ENCODE data around the gene ATF7. TPM values are rescaled to one million over a fixed set of nuclear protein-coding genes. Genes with fewer than 3 reads are reported as not detected.
"Not testable (repeated sequence)": the region's sequence is repeated elsewhere in the genome, so short reads cannot be mapped to it uniquely, and the experiment has no call there.

ATF7 gene
- polyA plus RNA-seq, 2 of the 4 experiments (the other 2 are of a cell fraction), result 22.9 to 38.9 TPM

DNA sequence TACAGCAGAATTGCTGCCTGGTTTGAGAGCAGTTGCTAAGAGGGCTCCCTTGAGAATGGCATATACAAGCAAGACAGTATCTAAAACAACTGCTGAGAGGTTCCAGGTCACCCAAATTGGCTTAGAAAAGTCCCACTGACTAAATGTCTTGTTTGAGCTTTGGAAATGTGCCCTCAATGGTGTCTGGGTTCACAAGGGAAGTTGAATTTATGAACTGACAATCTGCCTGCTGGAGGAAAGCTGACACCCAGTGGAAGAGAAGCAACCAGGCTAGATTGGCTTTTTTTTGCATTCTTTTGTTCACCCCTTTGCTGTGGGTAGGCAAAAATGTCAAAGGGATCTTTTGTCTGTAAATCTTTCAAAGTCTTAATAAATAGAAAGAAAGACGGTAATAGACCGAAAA, 74.3 kb downstream of the ATF7 start (continued):
- TF ChIP-seq HMGXB4 (CRISPR knock-in tag; IDR thresholded peaks at IDR 0.05; ENCODE audit: borderline replicate concordance), result no peak
- no peak for TF ChIP-seq NPAS2 (CRISPR knock-in tag; IDR thresholded peaks at IDR 0.05; ENCODE audit: borderline replicate concordance)
- TF ChIP-seq, protein P1, sequence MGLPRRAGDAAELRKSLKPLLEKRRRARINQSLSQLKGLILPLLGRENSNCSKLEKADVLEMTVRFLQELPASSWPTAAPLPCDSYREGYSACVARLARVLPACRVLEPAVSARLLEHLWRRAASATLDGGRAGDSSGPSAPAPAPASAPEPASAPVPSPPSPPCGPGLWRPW (IDR thresholded peaks at IDR 0.05), result no peak
- TF ChIP-seq ZFP36 (IDR thresholded peaks at IDR 0.05; ENCODE audit: borderline replicate concordance, partially characterized antibody), result no peak
- TF ChIP-seq HOXB13 (CRISPR knock-in tag; IDR thresholded peaks at IDR 0.05; ENCODE audit: low read depth), result no peak
- TF ChIP-seq ZNF302 (CRISPR knock-in tag; IDR thresholded peaks at IDR 0.05), result no peak

DNA sequence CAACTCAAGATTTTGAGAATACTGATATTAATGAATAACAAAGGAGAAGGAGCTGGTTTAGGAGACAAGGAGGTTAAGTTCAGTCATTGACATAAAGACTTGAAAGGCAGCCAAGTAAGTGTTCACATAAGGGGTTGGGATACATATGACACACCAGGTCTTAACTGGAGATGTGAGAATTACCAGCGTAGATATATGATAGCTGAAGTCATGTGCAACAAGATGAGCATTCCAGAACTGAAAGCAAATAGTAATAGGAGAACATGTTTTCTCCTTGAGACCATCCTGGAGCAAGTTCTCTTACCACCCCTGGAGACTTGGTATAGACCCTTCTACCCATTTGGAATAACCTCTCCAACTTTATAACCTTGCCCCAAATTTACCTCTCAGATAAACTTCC, 75.6 kb downstream of the ATF7 start:
- POLR2A ChIA-PET, result no interaction called here
- DNase-seq (ENCODE audit: low read depth in 1 of 2, low spot score in 1 of 2), result no peak
- Histone ChIP-seq H3K9me3 (no peaks in the 10 kb centered on the region), H3K4me3 (no peak overlapping the region), H3K4me2 (no peak overlapping the region), H3K4me1 (0 out of 3 replicates have a peak, but pooled peaks cover 2% of the 10 kb centered on the region), H3K27ac (no peak overlapping the region)
- CTCF ChIA-PET, result interaction anchor here (0.6 to 2.1 kb wide), 3 partner anchors 109 to 125 kb away, joined by 3 to 12 read pairs (median 3); partner anchors contain the start of gene ATP5MC2
- TF ChIP-seq ZNF302 (CRISPR knock-in tag; IDR thresholded peaks at IDR 0.05), result no peak
- TF ChIP-seq NFE2L2 (conservative IDR thresholded peaks at IDR 0.05; ENCODE audit: low read length), result no peak
- no peak for TF ChIP-seq MAFK (IDR thresholded peaks at IDR 0.05; ENCODE audit: partially characterized antibody)
- TF ChIP-seq CBX8 (IDR thresholded peaks at IDR 0.05), result no peak
- TF ChIP-seq, protein P2, sequence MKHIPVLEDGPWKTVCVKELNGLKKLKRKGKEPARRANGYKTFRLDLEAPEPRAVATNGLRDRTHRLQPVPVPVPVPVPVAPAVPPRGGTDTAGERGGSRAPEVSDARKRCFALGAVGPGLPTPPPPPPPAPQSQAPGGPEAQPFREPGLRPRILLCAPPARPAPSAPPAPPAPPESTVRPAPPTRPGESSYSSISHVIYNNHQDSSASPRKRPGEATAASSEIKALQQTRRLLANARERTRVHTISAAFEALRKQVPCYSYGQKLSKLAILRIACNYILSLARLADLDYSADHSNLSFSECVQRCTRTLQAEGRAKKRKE (CRISPR knock-in tag; IDR thresholded peaks at IDR 0.05; ENCODE audit: low read depth), result no peak
- TF ChIP-seq MYC (IDR thresholded peaks at IDR 0.05; ENCODE audit: borderline replicate concordance, low read length), result no peak
- TF ChIP-seq KDM1A (IDR thresholded peaks at IDR 0.05; ENCODE audit: low read depth), result no peak
- TF ChIP-seq HMGXB4 (CRISPR knock-in tag; IDR thresholded peaks at IDR 0.05; ENCODE audit: borderline replicate concordance), result no peak
- no peak for TF ChIP-seq NPAS2 (CRISPR knock-in tag; IDR thresholded peaks at IDR 0.05; ENCODE audit: borderline replicate concordance)
- TF ChIP-seq ZFP36 (IDR thresholded peaks at IDR 0.05; ENCODE audit: borderline replicate concordance, partially characterized antibody), result no peak
- no peak for FAIRE-seq
- 68% methylated on average over 1 of the region's 1 CpG for WGBS (ENCODE audit: missing lambda C conversion rate)
- ATAC-seq, result no peak

DNA sequence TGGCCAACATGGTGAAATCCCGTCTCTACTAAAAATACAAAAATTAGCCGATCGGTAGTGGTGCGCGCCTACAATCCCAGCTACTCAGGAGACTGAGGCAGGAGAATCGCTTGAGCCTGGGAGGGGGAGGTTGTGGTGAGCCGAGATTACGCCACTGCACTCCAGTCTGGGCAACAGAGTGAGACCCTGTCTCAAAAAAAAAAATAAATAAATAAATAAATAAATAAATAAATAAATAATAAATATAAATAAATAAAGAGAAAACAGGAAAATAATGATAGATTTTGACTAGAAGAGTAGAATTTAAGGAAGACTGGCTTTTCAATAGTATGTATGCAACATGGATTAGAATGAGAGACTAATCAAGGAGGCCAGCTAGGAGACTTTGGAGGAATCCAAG, 76.1 kb downstream of the ATF7 start:
- H3K9me3 ChIP-seq; DNase-seq (ENCODE audit: low read depth in 1 of 2, low spot score in 1 of 2); POLR2A ChIA-PET; H3K4me1 ChIP-seq; H3K4me3 ChIP-seq; H3K27ac ChIP-seq; H3K4me2 ChIP-seq; FAIRE-seq; ATAC-seq: not testable (repeated sequence)
- CTCF ChIA-PET, result interaction anchor here (1.1 to 2.1 kb wide), 2 partner anchors 109 to 126 kb away, joined by 3 to 12 read pairs; partner anchors contain the start of gene ATP5MC2
- peak; percentile 49 for TF ChIP-seq ZC3H11A (IDR thresholded peaks at IDR 0.05)
- WGBS (ENCODE audit: missing lambda C conversion rate), result 92% methylated on average over 8 of the region's 8 CpGs

GRCh38 chr12:53548354-53548753, 77.8 kb downstream of the ATF7 start:
- H3K4me3 ChIP-seq; DNase-seq (ENCODE audit: low read depth in 1 of 2, low spot score in 1 of 2); H3K9me3 ChIP-seq; FAIRE-seq; H3K27ac ChIP-seq; ATAC-seq; H3K4me2 ChIP-seq: not testable (repeated sequence)
- CTCF ChIA-PET, result interaction anchor here (0.8 to 7.5 kb wide), 7 partner anchors 8 to 198 kb away, joined by 3 to 148 read pairs (median 3); partner anchors contain the start of gene ATP5MC2
- 93% methylated on average over 6 of the region's 6 CpGs for WGBS (ENCODE audit: missing lambda C conversion rate)
- POLR2A ChIA-PET, result interaction anchor here (0.7 kb wide), 1 partner anchor 78 kb away, joined by 4 read pairs; the partner anchor contains the start of gene ATF7
- peaks cover 20% of the 10 kb centered on the region; the same call in 2 of the 3 replicates for H3K4me1 ChIP-seq
